MV-4-11 (cell line): Measurements from ENCODE around the gene UBAP1L.
"Not testable (repeated sequence)": the region's sequence is repeated elsewhere in the genome, so short reads cannot be mapped to it uniquely, and the experiment has no call there.

Experiments
- DNase-seq: peaks from one replicate; lab custom pipeline; 2025; lab: John Stamatoyannopoulos, UW

UBAP1L gene

DNA sequence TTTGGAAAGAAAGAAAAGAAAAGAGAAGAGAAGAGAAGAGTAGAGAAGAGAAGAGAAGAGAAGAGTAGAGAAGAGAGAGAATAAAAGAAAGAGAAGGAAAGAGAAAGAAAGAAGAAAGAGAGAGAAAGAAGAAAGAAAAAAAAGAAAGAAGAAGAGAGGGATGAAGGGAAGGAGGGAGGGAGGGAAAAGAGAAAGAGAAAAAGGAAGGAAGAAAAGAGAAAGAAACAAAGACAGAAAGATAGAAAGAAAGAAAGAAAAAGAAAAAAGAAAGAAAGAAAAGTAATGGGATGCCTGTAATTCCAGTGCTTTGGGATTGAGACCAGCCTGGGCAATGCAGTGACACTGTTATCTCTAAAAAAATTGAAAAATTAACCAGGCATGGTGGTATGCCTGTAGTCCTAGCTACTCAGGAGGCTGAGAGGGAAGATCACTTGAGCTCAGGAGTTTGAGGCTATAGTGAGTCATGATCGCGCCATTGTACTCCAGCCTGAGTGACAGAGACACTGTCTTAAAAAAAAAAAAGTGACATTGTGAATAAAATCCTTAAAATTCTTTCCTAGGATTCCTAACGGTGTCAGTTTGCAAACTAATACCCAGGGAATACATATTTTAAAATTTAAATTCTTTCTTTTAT lies 48.9 kb downstream of the UBAP1L start:
- no peak for DNase-seq

DNA sequence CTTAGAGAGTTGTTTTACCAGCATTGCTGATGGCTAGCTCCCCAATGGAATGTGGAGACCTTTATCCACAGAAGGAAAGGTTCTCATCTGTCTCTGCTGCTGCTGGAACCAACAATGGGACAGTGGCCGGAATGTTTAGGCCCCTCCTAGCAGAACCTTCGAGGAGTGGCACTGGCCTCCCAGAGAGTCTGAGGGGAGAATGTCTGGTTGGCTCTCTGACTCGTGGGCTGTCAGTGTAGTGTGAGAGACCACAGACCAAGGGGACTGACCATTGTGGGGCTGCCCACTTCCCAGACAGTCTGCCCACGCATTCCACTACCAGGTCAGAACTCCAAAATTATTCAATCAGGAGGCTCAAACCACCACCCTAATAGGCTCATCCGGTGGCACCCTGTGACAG lies 52.3 kb downstream of the UBAP1L start:
- DNase-seq, result no peak

DNA sequence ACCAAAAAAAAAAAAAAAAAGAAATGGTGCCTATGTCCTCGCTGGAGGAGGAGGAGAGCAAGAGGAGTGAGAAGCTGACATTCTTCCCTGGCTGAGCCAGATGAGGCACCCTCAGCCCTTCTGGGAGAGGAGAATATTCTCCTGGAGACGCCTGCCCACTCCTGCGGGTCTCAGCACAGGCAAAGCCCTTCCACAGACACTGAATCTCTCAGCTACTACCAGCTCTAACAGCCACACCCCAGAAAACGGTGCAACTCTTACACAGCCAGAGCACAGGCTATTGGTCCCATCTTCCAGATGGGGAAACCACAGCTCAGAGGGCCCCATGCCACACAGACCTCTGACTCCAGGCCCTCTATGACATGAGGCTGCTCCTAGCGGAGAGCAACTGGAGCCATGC lies 52.9 kb downstream of the UBAP1L start:
- no peak for DNase-seq

DNA sequence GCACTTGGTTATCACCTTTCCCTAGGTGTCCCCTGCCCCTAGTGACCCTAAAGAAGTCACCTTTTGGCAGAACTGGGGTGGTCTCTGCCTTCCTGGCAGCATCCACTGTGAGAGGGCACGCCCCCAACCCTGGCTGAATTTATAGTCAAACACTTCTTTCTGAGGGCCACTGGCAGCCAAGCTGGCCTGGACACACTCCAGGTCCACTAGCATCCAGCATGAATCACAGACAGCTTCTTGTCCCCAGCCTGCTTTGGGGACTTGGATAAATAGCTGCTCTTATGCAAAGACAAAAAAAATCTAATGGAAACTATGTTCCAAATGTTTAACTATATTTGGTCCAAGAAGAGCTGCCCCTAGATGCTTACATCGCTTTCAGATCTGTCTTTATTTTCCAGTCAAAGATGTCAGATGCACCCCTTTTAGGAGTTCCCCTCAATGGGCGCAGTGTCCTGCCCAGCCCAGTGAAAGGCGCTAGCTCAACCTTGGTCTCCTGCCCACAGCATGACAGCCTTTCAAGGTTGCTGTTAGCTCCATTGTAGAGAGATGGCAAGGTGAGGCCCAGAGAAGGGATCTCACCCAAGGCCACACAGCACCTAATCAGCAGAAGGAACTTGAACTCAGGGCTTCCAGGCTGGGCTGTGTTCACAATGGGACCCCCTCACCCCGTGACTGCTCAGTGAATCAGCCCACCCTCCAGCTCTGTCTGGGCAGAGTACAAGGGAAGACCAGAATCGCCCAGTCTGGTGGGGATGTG lies 54.2 kb downstream of the UBAP1L start:
- no peak for DNase-seq

DNA sequence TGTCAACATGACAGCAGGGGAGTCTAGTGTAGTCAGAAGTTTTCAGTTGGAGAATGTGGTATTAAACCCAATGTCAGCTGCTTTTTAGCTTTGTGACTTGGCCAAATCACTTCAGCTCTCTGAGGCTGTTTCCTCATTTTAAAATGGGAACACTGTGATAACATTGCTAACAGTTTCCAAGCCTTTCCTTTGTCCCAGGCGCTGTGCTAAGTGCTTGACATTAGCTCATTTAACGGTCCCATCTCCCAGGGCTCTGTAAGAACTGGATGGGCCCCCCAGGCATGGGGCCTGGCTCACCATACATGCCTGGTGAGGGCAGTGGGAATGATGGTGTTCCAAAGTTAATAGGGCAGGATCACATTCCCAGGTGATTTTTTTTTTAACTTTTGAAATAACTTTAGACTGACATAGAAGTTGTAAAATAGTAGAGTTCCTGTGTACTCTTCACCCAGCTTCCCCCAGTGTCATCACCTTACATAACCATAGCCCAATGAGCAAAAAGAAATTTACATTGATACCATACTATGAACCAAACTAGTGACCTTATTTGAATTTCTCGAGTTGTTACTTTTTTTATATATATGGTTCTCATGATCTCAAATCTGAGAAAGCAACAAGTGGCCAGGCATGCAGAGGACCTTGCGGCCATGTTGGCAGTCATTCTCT lies 54.9 kb downstream of the UBAP1L start:
- no peak for DNase-seq

DNA sequence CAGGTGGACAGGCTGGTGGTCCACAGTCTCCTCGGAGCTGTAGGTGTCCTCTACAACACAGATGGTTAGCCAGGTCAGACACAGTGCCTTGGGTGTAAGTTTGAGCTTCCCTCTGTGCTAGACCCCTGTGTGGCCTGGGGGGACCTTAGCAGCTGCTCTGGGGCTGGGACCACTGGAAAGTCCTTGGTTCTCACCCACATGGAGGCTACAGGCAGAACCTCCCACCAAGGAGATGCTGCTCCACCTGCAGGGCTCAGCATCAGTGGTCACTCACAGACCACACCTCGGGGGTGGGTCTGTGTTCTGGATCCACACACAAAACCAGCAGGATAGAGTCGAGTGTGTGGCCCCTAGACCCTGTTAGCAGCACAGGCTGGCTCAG lies 55.6 kb downstream of the UBAP1L start:
- DNase-seq, result no peak

DNA sequence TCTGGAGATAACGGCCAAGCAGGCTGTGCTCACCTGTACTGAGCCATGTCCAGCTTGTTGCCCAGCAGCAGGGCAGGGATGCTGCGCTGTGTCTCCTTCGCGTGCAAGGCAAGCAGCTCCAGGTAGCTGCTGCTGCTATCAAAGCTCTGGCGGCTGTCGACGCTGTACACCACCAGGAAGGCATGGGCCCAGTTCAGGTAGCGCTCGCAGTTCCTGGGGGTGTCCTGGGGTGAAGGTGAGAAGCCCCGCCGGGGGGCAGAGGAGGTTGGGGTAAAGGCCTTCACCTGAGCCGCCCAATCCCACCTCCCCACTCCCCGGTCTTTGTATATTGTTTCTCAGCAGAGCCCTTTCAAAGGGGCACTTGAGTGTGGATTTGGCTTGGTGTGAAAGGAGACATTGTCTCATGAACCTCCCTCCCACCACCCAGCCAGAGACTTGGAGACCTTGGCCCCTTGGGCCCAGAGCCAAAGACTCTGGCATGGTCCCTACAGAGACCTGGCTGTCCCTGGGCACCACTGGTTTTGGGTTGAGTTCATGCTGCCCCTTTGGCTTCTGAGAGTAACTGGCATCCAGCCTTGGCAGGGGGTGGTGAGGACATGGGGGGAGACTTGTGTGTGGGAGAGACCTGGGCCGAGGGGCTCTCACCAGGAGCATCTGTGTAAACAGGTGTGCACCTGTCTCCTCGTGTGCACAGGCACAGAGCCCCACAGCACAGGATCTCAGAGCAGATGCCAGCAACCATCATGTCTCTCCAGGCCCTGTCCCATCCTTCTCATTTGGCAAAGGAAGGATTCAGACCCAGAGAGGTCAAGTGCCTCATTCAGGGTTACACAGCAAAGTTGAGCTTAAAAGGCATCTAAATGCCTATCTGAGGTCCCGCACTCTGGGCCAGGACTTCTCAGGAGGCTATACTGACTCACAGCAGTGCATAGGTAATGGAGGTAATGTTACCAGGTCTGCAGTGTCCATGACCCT lies 56.3 kb downstream of the UBAP1L start:
- no peak for DNase-seq

DNA sequence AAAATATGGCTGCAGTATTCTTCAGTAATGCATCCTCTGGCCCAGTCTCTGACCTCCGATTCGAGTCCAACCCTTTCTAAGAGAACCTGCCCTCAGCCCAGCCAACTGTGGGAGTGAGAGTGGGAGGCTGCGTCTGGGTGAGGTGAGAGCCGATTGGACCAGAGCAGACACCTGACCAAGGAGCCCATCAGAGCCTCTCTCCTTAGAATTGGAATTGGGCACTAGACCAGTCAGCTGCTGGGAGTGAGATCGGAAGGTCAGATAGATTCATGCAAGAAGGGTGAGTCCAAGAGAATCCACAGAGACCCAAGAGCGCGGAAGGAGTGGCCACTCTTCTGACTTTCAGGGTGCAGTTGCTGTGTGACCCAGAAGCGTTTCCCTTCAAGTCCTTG lies 57.5 kb downstream of the UBAP1L start:
- no peak for DNase-seq

DNA sequence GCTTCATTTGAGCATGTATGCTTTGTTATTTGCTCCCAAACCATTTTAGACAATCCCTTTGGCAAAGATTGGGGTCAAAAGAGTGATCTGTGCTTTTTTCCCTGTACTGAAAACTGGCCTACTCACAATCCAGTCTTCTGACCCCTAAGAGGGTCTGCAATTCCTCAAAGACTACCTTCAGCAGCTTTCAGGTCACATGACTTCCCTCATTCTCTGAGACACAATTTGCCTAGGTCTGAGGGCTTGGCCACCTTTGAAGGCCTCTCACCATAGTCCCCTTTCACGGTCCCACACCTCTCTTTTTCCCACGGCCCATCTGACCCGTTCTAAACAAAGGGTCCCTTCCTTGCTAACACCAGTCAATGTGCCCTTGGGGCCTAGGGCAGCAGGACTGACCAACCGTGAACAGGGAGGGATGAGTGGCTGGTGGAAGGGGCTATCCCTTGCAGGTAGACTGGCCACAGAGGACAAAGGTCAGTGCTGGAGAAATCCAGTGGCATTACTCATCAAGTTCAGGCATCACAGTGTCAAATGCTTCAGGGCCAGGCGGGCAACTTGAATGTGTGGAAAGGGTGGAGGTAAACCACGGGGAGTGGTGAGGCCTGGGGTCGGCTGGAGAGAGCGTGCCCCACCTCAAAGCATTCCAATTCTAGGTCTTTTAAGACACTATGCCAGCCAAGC lies 58.0 kb downstream of the UBAP1L start:
- DNase-seq, result no peak

DNA sequence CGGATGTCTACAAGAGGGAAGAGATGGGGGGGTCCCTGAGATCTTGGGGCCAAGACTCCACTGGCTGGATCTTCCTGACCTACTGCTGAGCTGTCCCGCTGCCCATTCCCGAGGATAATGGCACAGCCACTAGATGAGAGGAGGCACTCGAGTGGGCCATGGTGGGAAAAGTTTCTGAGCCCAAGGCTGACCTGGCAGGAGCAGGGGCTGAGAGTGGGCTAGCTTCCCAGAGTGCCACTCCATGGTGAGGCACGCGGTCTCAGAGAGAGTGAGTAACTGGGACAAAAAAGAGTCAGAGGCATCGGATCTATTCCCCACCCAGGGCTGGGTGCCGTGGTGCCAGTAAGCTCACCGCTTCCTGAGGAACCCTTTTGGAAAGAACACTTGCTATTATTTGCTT lies 58.9 kb downstream of the UBAP1L start:
- no peak for DNase-seq

DNA sequence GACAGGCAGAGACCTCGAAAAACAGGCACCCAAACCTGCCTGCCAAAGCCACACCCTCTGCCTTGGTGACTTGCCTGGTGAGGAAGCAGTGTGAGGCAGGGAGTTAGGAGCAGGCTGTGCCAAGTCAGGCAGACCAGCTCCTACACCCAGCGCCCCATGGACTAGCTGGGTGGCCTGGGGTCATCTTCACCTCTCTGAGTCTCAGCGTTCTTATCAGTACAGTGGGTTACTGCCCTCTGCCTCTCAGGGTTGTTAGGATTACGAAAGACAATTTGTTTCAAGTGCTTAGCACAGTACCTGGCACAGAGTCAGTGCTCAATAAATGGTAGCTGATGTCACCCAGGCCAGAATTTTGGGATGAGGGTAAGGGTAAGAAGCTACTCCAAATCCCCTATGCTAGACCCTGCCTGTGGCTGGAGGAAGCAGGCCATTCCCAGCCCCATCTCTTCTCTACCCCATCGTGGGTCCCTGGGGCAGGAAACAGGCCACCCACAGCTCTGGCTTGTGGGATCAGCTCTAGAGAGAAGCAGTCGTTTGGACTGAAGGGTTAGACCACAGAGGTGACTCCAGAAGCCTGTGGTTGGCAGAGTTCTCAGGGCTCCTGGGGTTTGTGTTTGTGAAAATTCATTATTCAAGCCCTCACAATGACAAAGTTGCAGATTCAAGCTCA lies 59.7 kb downstream of the UBAP1L start:
- DNase-seq, result no peak

DNA sequence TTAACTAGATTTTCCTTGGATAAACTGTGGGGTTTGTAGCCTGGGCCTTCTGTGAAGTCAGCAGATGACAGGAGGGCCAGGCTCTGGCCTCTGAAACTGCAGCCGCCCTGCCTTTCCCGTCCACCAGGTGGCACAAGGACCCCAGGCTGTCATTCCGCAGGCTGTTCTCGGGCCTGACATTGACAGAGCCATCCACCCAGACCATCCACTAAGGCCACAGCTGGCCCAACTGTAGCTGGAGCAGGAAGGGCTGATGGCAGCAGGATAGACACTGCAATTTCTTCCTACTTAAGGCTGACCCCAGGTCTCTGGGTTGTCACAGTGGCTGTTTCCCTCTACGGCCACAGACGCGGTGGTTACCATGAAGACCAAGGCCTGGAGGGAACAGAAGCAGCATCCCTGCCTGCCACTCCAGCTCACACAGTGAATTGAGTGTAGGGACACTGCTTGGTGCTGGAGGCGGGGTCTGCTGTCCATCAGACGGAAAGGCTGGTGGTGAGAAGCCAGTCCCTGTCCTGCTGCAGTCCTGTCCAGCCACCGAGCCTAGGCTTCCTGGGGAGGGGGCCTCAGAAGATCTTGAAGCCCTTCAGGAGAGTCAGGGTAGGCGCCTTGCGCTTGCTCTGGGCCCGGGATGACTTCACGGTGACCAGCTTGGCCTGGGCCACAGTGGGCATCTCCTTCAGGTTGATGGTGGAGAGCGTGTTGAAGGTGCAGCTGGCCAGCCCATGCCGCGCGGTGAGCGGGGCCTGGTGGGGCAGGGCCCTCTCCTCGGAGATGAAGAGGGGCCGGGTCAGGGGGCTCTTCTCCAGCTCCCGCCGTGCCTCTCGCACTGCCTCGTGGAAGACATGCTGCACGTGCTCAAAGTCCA lies 60.4 kb downstream of the UBAP1L start:
- DNase-seq, result peak; percentile 61

DNA sequence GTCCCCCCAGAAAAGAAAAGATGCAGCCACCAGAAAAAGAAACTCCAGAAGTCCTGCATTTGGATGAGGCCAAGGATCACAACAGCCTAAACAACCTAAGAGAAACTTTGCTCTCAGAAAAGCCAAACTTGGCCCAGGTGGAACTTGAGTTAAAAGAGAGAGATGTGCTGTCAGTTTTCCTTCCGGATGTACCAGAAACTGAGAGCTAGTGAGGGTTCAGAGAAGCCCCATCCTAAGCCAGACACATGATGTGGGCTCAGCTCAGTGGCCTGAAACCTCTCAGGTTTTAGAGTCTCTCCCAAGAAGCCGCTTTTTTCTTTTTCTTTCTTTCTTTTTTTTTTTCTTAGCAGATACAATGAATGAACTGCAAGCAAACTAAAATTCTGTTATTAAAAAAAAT lies 62.0 kb downstream of the UBAP1L start:
- no peak for DNase-seq

DNA sequence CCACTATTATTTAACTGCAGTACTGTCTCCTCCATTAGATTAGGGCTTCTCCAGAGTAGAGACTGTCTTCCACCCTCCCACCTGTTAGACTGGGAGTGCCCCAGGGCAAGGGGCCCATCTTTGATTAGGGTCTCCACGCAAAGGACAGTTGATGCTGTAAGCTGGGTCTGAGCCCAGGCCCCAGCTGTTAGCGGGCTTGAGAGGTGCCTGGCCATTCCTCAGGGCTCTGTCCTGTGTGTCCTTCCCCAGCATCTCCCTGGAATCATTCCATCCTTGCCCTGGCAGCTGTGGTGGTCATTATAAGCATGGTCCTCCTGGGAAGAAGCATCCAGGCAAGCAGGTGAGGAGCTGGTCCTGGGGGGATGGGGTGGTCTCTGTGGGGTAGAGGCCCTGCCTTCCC lies 63.7 kb downstream of the UBAP1L start:
- DNase-seq, result no peak

DNA sequence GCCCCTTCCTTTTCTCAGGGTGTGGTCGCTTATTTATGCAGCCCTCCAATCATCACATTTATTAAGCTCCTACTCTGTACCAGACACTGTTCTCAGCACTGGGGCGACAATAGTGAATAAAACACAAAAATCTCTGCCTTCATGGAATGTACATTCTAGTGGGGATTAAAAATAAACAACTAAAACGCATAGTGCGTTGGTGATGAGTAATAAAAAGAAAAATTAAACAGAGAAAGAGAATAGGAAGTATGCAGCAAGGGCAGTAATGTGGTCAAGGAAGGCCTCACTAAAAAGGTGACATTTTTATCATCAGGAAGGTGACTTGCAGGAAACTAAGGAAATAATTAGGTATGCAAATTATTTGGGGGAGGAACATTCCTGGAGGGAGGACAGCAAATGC lies 64.7 kb downstream of the UBAP1L start:
- DNase-seq, result no peak

DNA sequence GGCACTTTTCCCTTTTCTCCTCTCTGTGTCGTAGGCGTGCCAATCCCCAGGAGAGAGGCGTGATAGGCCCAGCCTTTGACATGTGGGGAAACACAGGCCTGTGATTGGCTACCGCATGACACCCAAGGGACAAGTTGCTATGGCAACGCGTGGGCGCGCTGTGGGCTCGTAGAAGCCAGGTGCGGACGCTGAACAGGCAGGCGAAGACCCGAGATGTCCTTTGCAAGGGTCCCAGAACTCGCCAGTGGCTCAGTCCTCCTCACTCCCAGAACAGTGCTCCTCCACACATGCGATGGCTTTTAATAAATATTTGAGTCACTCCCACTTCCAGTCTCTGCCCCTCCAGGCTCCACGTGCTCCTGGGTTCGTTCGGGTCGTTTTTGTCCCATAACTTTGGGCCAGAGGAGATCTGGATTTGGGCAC lies 65.6 kb downstream of the UBAP1L start:
- DNase-seq, result peak; percentile 89

DNA sequence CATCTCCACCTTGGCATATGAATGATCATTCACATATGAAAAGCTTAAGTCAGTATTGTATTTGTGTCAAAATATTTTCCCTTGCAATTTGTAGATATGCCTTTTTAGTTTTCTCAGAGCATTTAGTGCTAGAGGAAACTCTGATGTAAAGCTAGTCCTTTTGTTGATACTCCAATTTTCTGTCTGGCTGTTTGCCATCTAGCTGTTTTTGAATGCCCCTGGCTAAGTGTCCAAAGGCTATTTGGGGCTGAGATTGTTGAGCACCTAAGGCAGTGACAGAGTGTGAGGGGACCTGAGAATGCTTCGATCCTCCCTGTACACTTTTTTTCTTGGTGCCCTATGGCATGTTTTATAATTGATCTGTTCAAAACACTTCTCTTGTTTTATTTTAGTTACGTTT lies 66.8 kb downstream of the UBAP1L start:
- DNase-seq, result no peak

DNA sequence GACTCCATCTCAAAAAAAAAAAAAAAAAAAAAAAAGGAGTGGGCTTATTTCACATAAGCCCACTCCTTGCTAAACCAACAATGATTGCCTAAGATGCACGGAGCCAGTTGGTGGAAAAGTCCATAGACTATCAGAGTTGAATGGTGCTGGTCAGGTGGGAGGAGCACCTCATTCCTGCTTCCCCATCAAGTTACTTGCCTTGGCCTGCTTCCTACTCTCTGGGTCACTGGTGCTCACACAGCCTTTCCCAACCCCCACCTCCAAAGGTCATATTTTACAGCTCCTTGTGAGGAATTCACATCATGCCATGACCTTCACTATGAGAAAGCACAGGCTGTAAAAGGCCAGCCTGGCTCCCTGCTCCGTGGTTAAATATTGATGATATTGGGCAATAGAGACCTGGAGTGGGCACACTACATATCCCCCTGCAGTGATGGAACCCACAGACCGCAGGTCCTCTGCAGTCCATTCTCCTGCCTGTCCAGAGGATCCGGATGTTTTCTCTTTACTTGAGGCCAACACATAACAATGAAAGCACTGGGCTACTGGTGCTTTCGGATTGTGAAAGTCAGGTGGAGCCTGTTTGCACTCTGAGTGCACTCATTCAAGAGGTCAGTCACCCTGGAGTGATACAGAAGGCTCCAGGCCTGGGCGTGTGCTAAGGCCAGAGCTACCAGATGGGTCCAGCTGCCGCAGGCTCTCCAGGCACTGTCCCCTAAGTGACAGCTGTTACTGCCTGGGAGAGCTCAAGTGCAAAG lies 70.1 kb downstream of the UBAP1L start, which contains the start of gene SLC51B:
TSS of gene SLC51B (plus strand) at position 664 of the 758 bp plus-strand sequence. CDS start 4,618 bp downstream, outside the sequence.
- no peak for DNase-seq

DNA sequence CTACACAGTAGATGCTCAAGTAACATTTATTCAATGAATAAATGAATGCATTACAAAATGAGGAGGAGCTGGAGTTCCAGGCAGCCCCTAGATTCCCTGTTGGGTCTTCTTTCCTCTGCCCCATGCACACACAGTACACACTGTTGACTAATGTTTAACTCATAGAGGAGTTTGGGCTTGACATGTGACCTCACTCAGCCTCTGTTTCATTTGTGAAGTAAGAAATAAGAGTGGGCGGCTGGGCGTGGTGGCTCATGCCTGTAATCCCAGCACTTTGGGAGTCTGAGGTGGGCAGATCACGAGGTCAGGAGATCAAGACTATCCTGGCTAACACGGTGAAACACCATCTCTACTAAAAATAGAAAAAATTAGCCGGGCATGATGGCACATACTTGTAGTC lies 70.8 kb downstream of the UBAP1L start:
- not testable (repeated sequence) for DNase-seq
